Measurements from ENCODE around the gene XYLT2.

GRCh38 chr17:50373705-50374104 is 27.8 kb downstream of the XYLT2 start:
- no peak for TF ChIP-seq POLR2A (IDR thresholded peaks at IDR 0.05)
- TF ChIP-seq CTCF (IDR thresholded peaks at IDR 0.05) = no peak
- no peak for TF ChIP-seq POLR2AphosphoS5 (IDR thresholded peaks at IDR 0.05; ENCODE audit: insufficient read depth in 1 of 2, low read depth in 1 of 2)
